B cell (primary cell): ENCODE measurements around the gene HSD17B12.

Experiments
- CTCF ChIP-seq: fragments of 200-600 bp; IDR thresholded peaks from one replicate; pipeline ENCODE4 v1.8.0; 2022; ENCODE audit warnings: antibody characterized with exemption, mild to moderate bottlenecking
- EZH2 ChIP-seq: IDR thresholded peaks from 2 replicates; pipeline ENCODE4 v1.6.1; 2012; ENCODE audit warnings: borderline replicate concordance, low read depth, mild to moderate bottlenecking, moderate library complexity, low read length; ENCODE audit not compliant: insufficient read depth, poor library complexity, severe bottlenecking

DNA sequence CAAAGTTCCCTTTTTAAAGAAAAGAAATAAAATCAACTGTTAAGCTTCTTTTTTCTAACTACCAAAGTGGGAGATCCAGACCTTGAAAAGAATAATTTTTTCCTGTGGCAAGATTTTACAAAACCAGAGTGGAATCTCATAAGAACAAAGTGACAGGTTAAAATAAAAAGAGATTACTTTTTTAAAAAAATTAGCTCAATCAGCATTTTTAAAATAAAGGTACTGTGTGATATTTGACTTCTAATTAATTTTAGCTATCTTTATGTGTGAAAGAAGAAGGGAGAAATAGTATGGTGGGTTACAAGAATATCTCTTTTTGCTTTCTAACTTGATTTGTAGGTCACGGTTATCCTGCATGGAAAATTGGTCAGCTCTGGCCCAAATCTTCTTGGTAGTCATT is 107.3 kb downstream of the HSD17B12 start:
- TF ChIP-seq CTCF (no peak), EZH2 (no peak)
